K562 (cell line): ENCODE results near the gene IL11. TPM values are rescaled to one million over a fixed set of nuclear protein-coding genes. Genes with fewer than 3 reads are reported as not detected.
A peak's percentile ranks its signal among the peaks of the same experiment; 100 is the strongest.

ENCODE experiments used
- FOXO4 ChIP-seq: fragments of 450-650 bp; formaldehyde crosslinking; IDR thresholded peaks from 2 replicates; pipeline ENCODE4 v1.4.0; 2020; ENCODE audit warnings: mild to moderate bottlenecking, moderate library complexity
- FOXP4 ChIP-seq: sonication (generic); formaldehyde crosslinking; IDR thresholded peaks from 2 replicates; pipeline ENCODE4 v1.8.0; 2022; ENCODE audit warnings: mild to moderate bottlenecking, missing genetic modification reagents, borderline replicate concordance
- GABPA ChIP-seq: fragments of 200-800 bp; sonication (Bioruptor generic); conservative IDR thresholded peaks from 2 replicates; pipeline ENCODE4 v1.6.1; 2016; ENCODE audit warnings: low read depth, missing genetic modification characterization, missing compliant biosample characterization
- IRF1 ChIP-seq: sonication (generic); formaldehyde crosslinking; IDR thresholded peaks from 2 replicates; pipeline ENCODE4 v1.8.0; 2022; ENCODE audit warnings: missing genetic modification reagents, mild to moderate bottlenecking, borderline replicate concordance
- KLF1 ChIP-seq: fragments of 450-650 bp; IDR thresholded peaks from 2 replicates; pipeline ENCODE4 v1.6.1; 2016; ENCODE audit warnings: missing genetic modification characterization, missing compliant biosample characterization
- NEUROD1 ChIP-seq: fragments of 150-350 bp; IDR thresholded peaks from 2 replicates; pipeline ENCODE4 v1.6.1; 2014; ENCODE audit warnings: borderline replicate concordance, low read length, low read depth; ENCODE audit not compliant: partially characterized antibody
- PHF21A ChIP-seq: fragments of 450-650 bp; IDR thresholded peaks from 2 replicates; pipeline ENCODE4 v1.6.1; 2017; ENCODE audit warnings: low read depth, borderline replicate concordance
- POLR3A ChIP-seq: IDR thresholded peaks from 2 replicates; pipeline ENCODE4 v1.6.1; 2011; ENCODE audit warnings: borderline replicate concordance, mild to moderate bottlenecking, moderate library complexity; ENCODE audit not compliant: insufficient read length, insufficient read depth; ENCODE audit errors: extremely low read depth
- RUNX1 ChIP-seq: sonication (generic); IDR thresholded peaks from 2 replicates; pipeline ENCODE4 v1.6.1; 2016; ENCODE audit warnings: antibody characterized with exemption, low read depth
- TAF15 ChIP-seq: fragments of 200-400 bp; formaldehyde crosslinking; IDR thresholded peaks from 2 replicates; pipeline ENCODE4 v1.6.1; 2017; ENCODE audit warnings: mild to moderate bottlenecking, low read depth, low read length, moderate library complexity
- TRIM28 ChIP-seq: fragments of 450-650 bp; IDR thresholded peaks from 2 replicates; pipeline ENCODE4 v1.6.1; 2017
- USF1 ChIP-seq: sonication (generic); formaldehyde crosslinking; IDR thresholded peaks from 2 replicates; pipeline ENCODE4 v1.9.0; 2022; ENCODE audit warnings: mild to moderate bottlenecking, missing genetic modification reagents
- ZHX1 ChIP-seq: fragments of 150-350 bp; conservative IDR thresholded peaks from 2 replicates; pipeline ENCODE4 v1.6.1; 2014; ENCODE audit warnings: low read length
- ZNF639 ChIP-seq, 2 experiments: fragments of 200-800 bp in 1 of 2; sonication (Bioruptor generic) in 1 of 2; sonication (generic) in 1 of 2; formaldehyde crosslinking in 1 of 2; IDR thresholded peaks in 1 of 2; conservative IDR thresholded peaks in 1 of 2; 2 replicates each; pipeline versions ENCODE4 v1.5.0 to v1.6.1; 2016 to 2020; ENCODE audit warnings: missing compliant biosample characterization in 1 of 2, missing genetic modification characterization in 1 of 2, missing genetic modification reagents in 1 of 2
- ZNF695 ChIP-seq: fragments of 450-650 bp; formaldehyde crosslinking; IDR thresholded peaks from 2 replicates; pipeline ENCODE4 v1.4.0; 2020; ENCODE audit warnings: mild to moderate bottlenecking, moderate library complexity
- polyA plus RNA-seq, 8 experiments: library from polyadenylated mRNA; depleted of rRNA in 4 of 8; stranded (reverse) in 5 of 8; unstranded in 3 of 8; fragments of >200 nt; fragmentation: Nextera tagmentation in 2 of 8; fragmentation: Illumina TruSeq in 1 of 8; extraction: Ambion mirVana in 2 of 8; extraction: Trizol in 1 of 8; gene quantifications; 2 replicates each; pipeline versions ENCODE4 v1.2.1 to v1.2.3, GENCODE V29; 2011 to 2014; ENCODE audit warnings: inconsistent platforms in 1 of 8, missing spikeins in 1 of 8
- total RNA-seq, 7 experiments: library from RNA; depleted of rRNA in 6 of 7; stranded (reverse); fragments of >200 nt in 6 of 7; fragmentation: Illumina TruSeq in 2 of 7; extraction: Trizol in 2 of 7; gene quantifications; 2 replicates each; pipeline versions ENCODE4 v1.2.1 to v1.2.3, GENCODE V29; 2011 to 2021; ENCODE audit warnings: low replicate concordance in 1 of 7

Gene IL11
- total and polyA plus RNA-seq, 9 of the 15 experiments (the other 6 are each of a cell fraction or from before 2014, with no cell fraction given) = 0.04 to 0.42 (median 0.06) TPM; not detected in 6

- TF ChIP-seq ZHX1 (no peak), NEUROD1 (peak; percentile 29), FOXP4 (CRISPR knock-in tag) (no peak), PHF21A (0 out of 2 replicates have a peak, but pooled peaks have one; percentile 25), USF1 (no peak), GABPA (tag) (no peak), TRIM28 (no peak), ZNF695 (no peak), POLR3A (no peak), FOXO4 (CRISPR knock-in tag) (no peak), IRF1 (no peak), TAF15 (no peak), KLF1 (tag) (no peak), RUNX1 (no peak), ZNF639 (CRISPR knock-in tag; conservative IDR thresholded peaks at IDR 0.05 in 1 of 2, IDR thresholded peaks at IDR 0.05 in 1 of 2) (no peak)
Measured at GRCh38 chr19:55368701-55369563, 1.3 kb downstream of the IL11 start (continued).
